Measurements from ENCODE around the gene TRPC3.
"Not testable (repeated sequence)": the region's sequence is repeated elsewhere in the genome, so short reads cannot be mapped to it uniquely, and the experiment has no call there.

Gene TRPC3

GRCh38 chr4:121927948-121928347, 23.9 kb downstream of the TRPC3 start:
- WGBS, 2 experiments (ENCODE audit: insufficient coverage in 2 of 2): no CpG with 5 or more reads among the region's 1 CpG
- Histone ChIP-seq H3K36me3 (ENCODE audit: control insufficient read depth, insufficient read depth, low read length) (no peaks in the 10 kb centered on the region), H3K4me1 (ENCODE audit: control insufficient read depth, insufficient read depth, low read length, poor library complexity, severe bottlenecking) (no peaks in the 10 kb centered on the region), H3K27ac (ENCODE audit: low read depth, low read length, severe bottlenecking) (no peak overlapping the region), H3K4me3 (ENCODE audit: extremely low read depth, insufficient read depth, low read length, poor library complexity, severe bottlenecking) (no peak overlapping the region), H3K9me3 (ENCODE audit: control insufficient read depth, low read length) (no peaks in the 10 kb centered on the region)

DNA sequence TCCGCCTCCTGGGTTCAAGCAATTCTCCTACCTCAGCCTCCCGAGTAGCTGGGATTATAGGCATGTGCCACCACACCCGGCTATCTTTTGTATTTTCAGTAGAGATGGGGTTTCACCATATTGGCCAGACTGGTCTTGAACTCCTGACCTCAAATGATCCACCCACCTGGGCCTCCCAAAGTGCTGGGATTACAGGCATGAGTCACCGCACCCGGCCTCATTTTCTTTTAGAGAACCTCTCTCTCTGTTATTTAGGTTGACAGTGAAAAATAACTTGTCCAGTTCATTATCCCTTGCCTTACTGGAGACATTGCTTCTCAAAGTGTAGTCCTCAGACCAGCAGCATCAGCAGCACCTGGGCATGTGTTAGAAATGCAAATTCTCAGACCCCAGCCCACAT, 25.4 kb downstream of the TRPC3 start:
- H3K36me3 ChIP-seq (ENCODE audit: control insufficient read depth, insufficient read depth, low read length); H3K27ac ChIP-seq (ENCODE audit: low read depth, low read length, severe bottlenecking); H3K4me3 ChIP-seq (ENCODE audit: extremely low read depth, insufficient read depth, low read length, poor library complexity, severe bottlenecking); H3K4me1 ChIP-seq (ENCODE audit: control insufficient read depth, insufficient read depth, low read length, poor library complexity, severe bottlenecking); H3K9me3 ChIP-seq (ENCODE audit: control insufficient read depth, low read length): not testable (repeated sequence)
- 98% methylated on average over 5 of the region's 5 CpGs; no CpG with 5 or more reads in 1 of the 2 experiments for whole genome bisulfite sequencing, 2 experiments (ENCODE audit: insufficient coverage in 2 of 2)

- WGBS, 2 experiments (ENCODE audit: insufficient coverage in 2 of 2): no CpG with 5 or more reads among the region's 1 CpG
- no peaks in the 10 kb centered on the region for H3K36me3 ChIP-seq (ENCODE audit: control insufficient read depth, insufficient read depth, low read length)
- H3K27ac ChIP-seq (ENCODE audit: low read depth, low read length, severe bottlenecking): no peak overlapping the region
- no peaks in the 10 kb centered on the region for H3K9me3 ChIP-seq (ENCODE audit: control insufficient read depth, low read length)
- no peak overlapping the region for H3K4me3 ChIP-seq (ENCODE audit: extremely low read depth, insufficient read depth, low read length, poor library complexity, severe bottlenecking)
- H3K4me1 ChIP-seq (ENCODE audit: control insufficient read depth, insufficient read depth, low read length, poor library complexity, severe bottlenecking): no peaks in the 10 kb centered on the region
Observed at GRCh38 chr4:121923306-121923705, 28.6 kb downstream of the TRPC3 start.

DNA sequence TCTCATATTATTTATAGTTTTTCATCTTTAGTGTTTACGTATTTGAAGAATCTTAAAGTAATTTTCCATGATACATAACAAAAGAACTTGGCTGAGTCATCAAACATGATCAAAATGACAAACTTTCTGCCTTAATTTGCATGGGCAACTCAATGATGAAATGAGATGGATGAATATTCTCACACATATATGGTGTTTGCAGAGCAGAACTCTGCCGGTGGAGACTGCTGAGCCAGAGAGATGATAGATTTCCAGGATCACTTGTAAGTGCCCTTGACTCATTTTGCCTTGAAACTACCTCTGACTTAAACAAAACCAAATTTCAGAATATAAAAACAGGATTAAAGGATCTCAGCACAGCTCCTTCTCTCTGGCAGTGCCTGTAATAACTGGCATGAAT, 38.2 kb downstream of the TRPC3 start:
- Histone ChIP-seq H3K27ac (ENCODE audit: low read depth, low read length, severe bottlenecking) (no peak overlapping the region), H3K9me3 (ENCODE audit: control insufficient read depth, low read length) (no peaks in the 10 kb centered on the region), H3K4me1 (ENCODE audit: control insufficient read depth, insufficient read depth, low read length, poor library complexity, severe bottlenecking) (no peaks in the 10 kb centered on the region), H3K36me3 (ENCODE audit: control insufficient read depth, insufficient read depth, low read length) (no peaks in the 10 kb centered on the region), H3K4me3 (ENCODE audit: extremely low read depth, insufficient read depth, low read length, poor library complexity, severe bottlenecking) (no peak overlapping the region)
- no CpG with 5 or more reads among the region's 2 CpGs for WGBS, 2 experiments (ENCODE audit: insufficient coverage in 2 of 2)

GRCh38 chr4:121908346-121908745, 43.5 kb downstream of the TRPC3 start:
- H3K27ac ChIP-seq (ENCODE audit: low read depth, low read length, severe bottlenecking): no peak overlapping the region
- H3K9me3 ChIP-seq (ENCODE audit: control insufficient read depth, low read length): no peaks in the 10 kb centered on the region
- H3K4me3 ChIP-seq (ENCODE audit: extremely low read depth, insufficient read depth, low read length, poor library complexity, severe bottlenecking): no peak overlapping the region
- H3K4me1 ChIP-seq (ENCODE audit: control insufficient read depth, insufficient read depth, low read length, poor library complexity, severe bottlenecking): no peaks in the 10 kb centered on the region
- no peaks in the 10 kb centered on the region for H3K36me3 ChIP-seq (ENCODE audit: control insufficient read depth, insufficient read depth, low read length)
- no CpG with 5 or more reads among the region's 1 CpG for WGBS, 2 experiments (ENCODE audit: insufficient coverage in 2 of 2)

GRCh38 chr4:121900132-121900983, 51.5 kb downstream of the TRPC3 start:
- Histone ChIP-seq H3K9me3 (ENCODE audit: control insufficient read depth, low read length) (no peaks in the 10 kb centered on the region), H3K4me3 (ENCODE audit: extremely low read depth, insufficient read depth, low read length, poor library complexity, severe bottlenecking) (no peak overlapping the region), H3K4me1 (ENCODE audit: control insufficient read depth, insufficient read depth, low read length, poor library complexity, severe bottlenecking) (no peaks in the 10 kb centered on the region), H3K27ac (ENCODE audit: low read depth, low read length, severe bottlenecking) (no peak overlapping the region), H3K36me3 (ENCODE audit: control insufficient read depth, insufficient read depth, low read length) (no peaks in the 10 kb centered on the region)
- 80% methylated on average over 2 of the region's 4 CpGs; no CpG with 5 or more reads in 1 of the 2 experiments for WGBS, 2 experiments (ENCODE audit: insufficient coverage in 2 of 2)

GRCh38 chr4:121898150-121898549, 53.7 kb downstream of the TRPC3 start:
- Histone ChIP-seq H3K4me1 (ENCODE audit: control insufficient read depth, insufficient read depth, low read length, poor library complexity, severe bottlenecking) (no peaks in the 10 kb centered on the region), H3K36me3 (ENCODE audit: control insufficient read depth, insufficient read depth, low read length) (no peaks in the 10 kb centered on the region), H3K4me3 (ENCODE audit: extremely low read depth, insufficient read depth, low read length, poor library complexity, severe bottlenecking) (no peak overlapping the region), H3K9me3 (ENCODE audit: control insufficient read depth, low read length) (no peaks in the 10 kb centered on the region), H3K27ac (ENCODE audit: low read depth, low read length, severe bottlenecking) (no peak overlapping the region)
- 40 to 59% methylated on average over 5 to 6 of the region's 6 CpGs for WGBS, 2 experiments (ENCODE audit: insufficient coverage in 2 of 2)

- no CpG with 5 or more reads among the region's 1 CpG for WGBS, 2 experiments (ENCODE audit: insufficient coverage in 2 of 2)
- no peaks in the 10 kb centered on the region for H3K36me3 ChIP-seq (ENCODE audit: control insufficient read depth, insufficient read depth, low read length)
- H3K4me1 ChIP-seq (ENCODE audit: control insufficient read depth, insufficient read depth, low read length, poor library complexity, severe bottlenecking): no peaks in the 10 kb centered on the region
- H3K27ac ChIP-seq (ENCODE audit: low read depth, low read length, severe bottlenecking): no peak overlapping the region
- H3K9me3 ChIP-seq (ENCODE audit: control insufficient read depth, low read length): no peaks in the 10 kb centered on the region
- no peak overlapping the region for H3K4me3 ChIP-seq (ENCODE audit: extremely low read depth, insufficient read depth, low read length, poor library complexity, severe bottlenecking)
Observed at GRCh38 chr4:121888134-121888533, 63.7 kb downstream of the TRPC3 start.

DNA sequence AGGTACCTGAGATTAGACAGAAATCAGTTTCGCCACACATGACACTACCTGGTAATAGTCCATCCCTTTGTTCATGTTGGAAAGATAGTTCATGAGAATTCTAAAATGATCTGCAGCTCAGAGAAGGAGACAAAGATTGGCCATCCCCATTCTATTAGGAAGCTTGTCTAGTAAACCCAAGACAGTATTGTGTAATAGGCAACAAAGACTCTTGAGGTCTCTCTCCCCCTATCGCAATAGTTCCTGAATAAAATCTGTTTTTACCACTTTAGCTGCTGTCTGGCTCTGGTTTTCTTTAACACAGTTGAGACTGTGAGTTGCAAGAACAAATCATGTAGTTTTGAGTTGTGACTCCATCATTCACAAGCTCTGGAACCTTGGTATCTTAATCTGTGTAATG, 66.7 kb downstream of the TRPC3 start:
- no peak overlapping the region for H3K4me3 ChIP-seq (ENCODE audit: extremely low read depth, insufficient read depth, low read length, poor library complexity, severe bottlenecking)
- H3K4me1 ChIP-seq (ENCODE audit: control insufficient read depth, insufficient read depth, low read length, poor library complexity, severe bottlenecking): no peaks in the 10 kb centered on the region
- WGBS, 2 experiments (ENCODE audit: insufficient coverage in 2 of 2): 100% methylated on average over 1 of the region's 2 CpGs; no CpG with 5 or more reads in 1 of the 2 experiments
- no peaks in the 10 kb centered on the region for H3K9me3 ChIP-seq (ENCODE audit: control insufficient read depth, low read length)
- no peak overlapping the region for H3K27ac ChIP-seq (ENCODE audit: low read depth, low read length, severe bottlenecking)
- no peaks in the 10 kb centered on the region for H3K36me3 ChIP-seq (ENCODE audit: control insufficient read depth, insufficient read depth, low read length)

GRCh38 chr4:121881158-121881557, 70.7 kb downstream of the TRPC3 start:
- Histone ChIP-seq H3K9me3 (ENCODE audit: control insufficient read depth, low read length) (no peaks in the 10 kb centered on the region), H3K36me3 (ENCODE audit: control insufficient read depth, insufficient read depth, low read length) (no peaks in the 10 kb centered on the region), H3K27ac (ENCODE audit: low read depth, low read length, severe bottlenecking) (no peak overlapping the region), H3K4me1 (ENCODE audit: control insufficient read depth, insufficient read depth, low read length, poor library complexity, severe bottlenecking) (no peaks in the 10 kb centered on the region), H3K4me3 (ENCODE audit: extremely low read depth, insufficient read depth, low read length, poor library complexity, severe bottlenecking) (no peak overlapping the region)
- no CpG with 5 or more reads among the region's 3 CpGs for WGBS, 2 experiments (ENCODE audit: insufficient coverage in 2 of 2)

DNA sequence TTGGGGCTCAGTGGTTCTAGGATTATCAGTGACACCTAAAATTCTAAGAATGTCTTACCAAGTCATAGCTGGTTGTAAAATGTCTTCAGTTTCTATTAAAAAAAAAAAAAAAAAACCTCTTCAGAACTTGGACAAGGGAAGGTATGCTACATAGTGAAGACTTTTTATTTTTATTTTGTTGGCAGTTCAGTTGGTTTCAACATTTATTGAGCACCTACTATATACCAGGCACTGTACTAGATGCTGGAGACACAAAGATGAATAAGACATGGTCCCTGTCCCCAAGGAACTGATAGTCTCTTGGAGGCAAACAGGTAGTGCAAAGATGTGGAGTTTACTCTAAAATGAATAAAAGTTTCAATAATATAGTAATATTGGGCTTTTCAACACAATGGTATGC, 72.7 kb downstream of the TRPC3 start:
- no peaks in the 10 kb centered on the region for H3K4me1 ChIP-seq (ENCODE audit: control insufficient read depth, insufficient read depth, low read length, poor library complexity, severe bottlenecking)
- no peaks in the 10 kb centered on the region for H3K9me3 ChIP-seq (ENCODE audit: control insufficient read depth, low read length)
- H3K4me3 ChIP-seq (ENCODE audit: extremely low read depth, insufficient read depth, low read length, poor library complexity, severe bottlenecking): no peak overlapping the region
- H3K36me3 ChIP-seq (ENCODE audit: control insufficient read depth, insufficient read depth, low read length): no peaks in the 10 kb centered on the region
- H3K27ac ChIP-seq (ENCODE audit: low read depth, low read length, severe bottlenecking): no peak overlapping the region

Measured in mesodermal cell (in vitro differentiated cells).